HCT116 (cell line): ENCODE data around the gene PDK2.

ENCODE experiments used
- ATF3 ChIP-seq: IDR thresholded peaks from 2 replicates; pipeline ENCODE4 v1.6.1; 2012
- CEBPB ChIP-seq: IDR thresholded peaks from 2 replicates; pipeline ENCODE4 v1.6.1; 2012; ENCODE audit warnings: low read depth
- CTCF ChIP-seq, 3 experiments: fragments of 200-600 bp in 1 of 3; sonication (generic) in 1 of 3; IDR thresholded peaks in 2 of 3; conservative IDR thresholded peaks in 1 of 3; 2 replicates each; pipeline ENCODE4 v1.5.1; 2012 to 2017; ENCODE audit warnings: low read depth in 2 of 3, low read length in 2 of 3, antibody characterized with exemption in 1 of 3, borderline replicate concordance in 1 of 3, control low read depth in 1 of 3, mild to moderate bottlenecking in 1 of 3, mixed read lengths in 1 of 3, mixed run types in 1 of 3, moderate library complexity in 1 of 3; ENCODE audit not compliant: insufficient read depth in 1 of 3
- EZH2 ChIP-seq: fragments of 200-600 bp; sonication (generic); IDR thresholded peaks from 2 replicates; pipeline ENCODE4 v1.6.1; 2017; ENCODE audit warnings: antibody characterized with exemption, mixed run types
- POLR2A ChIP-seq: IDR thresholded peaks from 2 replicates; pipeline ENCODE4 v1.7.0; 2011; ENCODE audit warnings: borderline replicate concordance; ENCODE audit not compliant: insufficient read depth, insufficient read length; ENCODE audit errors: extremely low read depth
- POLR2AphosphoS5 ChIP-seq: IDR thresholded peaks from 2 replicates; pipeline ENCODE4 v1.6.1; 2011; ENCODE audit warnings: mild to moderate bottlenecking, low read depth, low read length, moderate library complexity
- RAD21 ChIP-seq: IDR thresholded peaks from 2 replicates; pipeline ENCODE4 v1.6.1; 2012; ENCODE audit warnings: low read depth, mild to moderate bottlenecking
- TF ChIP-seq, protein P1 (sequence below): IDR thresholded peaks from 2 replicates; pipeline ENCODE4 v1.6.1; 2011; ENCODE audit warnings: mild to moderate bottlenecking, low read length, moderate library complexity; ENCODE audit not compliant: insufficient replicate concordance; ENCODE audit errors: extremely low read depth
- TF ChIP-seq, protein P2 (sequence below): IDR thresholded peaks from 2 replicates; pipeline ENCODE4 v1.6.1; 2012; ENCODE audit warnings: low read depth
- TF ChIP-seq, protein P3 (sequence below): IDR thresholded peaks from 2 replicates; pipeline ENCODE4 v1.6.1; 2012

DNA sequence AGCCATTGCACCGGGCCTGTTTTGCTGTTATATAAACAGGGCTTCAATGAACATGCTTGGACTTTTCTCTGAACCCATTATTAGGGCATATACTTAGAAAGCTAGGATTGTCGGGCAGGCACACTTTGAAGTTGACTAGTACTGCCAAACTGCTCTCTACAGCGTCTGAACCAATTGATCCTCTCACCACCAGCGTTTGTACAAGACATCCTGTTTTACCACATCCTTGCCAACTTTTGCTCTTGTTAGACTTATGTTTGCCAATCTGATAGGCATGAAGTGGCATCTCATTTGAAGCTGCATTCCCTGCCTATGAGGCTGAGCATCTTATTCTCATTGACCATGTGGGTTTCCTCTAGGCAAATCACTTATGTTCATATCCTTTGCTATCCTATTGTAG is 62.7 kb downstream of the PDK2 start:
- TF ChIP-seq CTCF (IDR thresholded peaks at IDR 0.05 in 2 of 3, conservative IDR thresholded peaks at IDR 0.05 in 1 of 3; ENCODE audit: borderline replicate concordance in 1 of 3, insufficient read depth in 1 of 3, low read depth in 2 of 3, low read length in 2 of 3) (no peak), ATF3 (no peak), POLR2A (no peak), CEBPB (no peak), POLR2AphosphoS5 (no peak), RAD21 (no peak), EZH2 (no peak)
- TF ChIP-seq, protein P1, sequence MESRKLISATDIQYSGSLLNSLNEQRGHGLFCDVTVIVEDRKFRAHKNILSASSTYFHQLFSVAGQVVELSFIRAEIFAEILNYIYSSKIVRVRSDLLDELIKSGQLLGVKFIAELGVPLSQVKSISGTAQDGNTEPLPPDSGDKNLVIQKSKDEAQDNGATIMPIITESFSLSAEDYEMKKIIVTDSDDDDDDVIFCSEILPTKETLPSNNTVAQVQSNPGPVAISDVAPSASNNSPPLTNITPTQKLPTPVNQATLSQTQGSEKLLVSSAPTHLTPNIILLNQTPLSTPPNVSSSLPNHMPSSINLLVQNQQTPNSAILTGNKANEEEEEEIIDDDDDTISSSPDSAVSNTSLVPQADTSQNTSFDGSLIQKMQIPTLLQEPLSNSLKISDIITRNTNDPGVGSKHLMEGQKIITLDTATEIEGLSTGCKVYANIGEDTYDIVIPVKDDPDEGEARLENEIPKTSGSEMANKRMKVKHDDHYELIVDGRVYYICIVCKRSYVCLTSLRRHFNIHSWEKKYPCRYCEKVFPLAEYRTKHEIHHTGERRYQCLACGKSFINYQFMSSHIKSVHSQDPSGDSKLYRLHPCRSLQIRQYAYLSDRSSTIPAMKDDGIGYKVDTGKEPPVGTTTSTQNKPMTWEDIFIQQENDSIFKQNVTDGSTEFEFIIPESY = no peak
- TF ChIP-seq, protein P2, sequence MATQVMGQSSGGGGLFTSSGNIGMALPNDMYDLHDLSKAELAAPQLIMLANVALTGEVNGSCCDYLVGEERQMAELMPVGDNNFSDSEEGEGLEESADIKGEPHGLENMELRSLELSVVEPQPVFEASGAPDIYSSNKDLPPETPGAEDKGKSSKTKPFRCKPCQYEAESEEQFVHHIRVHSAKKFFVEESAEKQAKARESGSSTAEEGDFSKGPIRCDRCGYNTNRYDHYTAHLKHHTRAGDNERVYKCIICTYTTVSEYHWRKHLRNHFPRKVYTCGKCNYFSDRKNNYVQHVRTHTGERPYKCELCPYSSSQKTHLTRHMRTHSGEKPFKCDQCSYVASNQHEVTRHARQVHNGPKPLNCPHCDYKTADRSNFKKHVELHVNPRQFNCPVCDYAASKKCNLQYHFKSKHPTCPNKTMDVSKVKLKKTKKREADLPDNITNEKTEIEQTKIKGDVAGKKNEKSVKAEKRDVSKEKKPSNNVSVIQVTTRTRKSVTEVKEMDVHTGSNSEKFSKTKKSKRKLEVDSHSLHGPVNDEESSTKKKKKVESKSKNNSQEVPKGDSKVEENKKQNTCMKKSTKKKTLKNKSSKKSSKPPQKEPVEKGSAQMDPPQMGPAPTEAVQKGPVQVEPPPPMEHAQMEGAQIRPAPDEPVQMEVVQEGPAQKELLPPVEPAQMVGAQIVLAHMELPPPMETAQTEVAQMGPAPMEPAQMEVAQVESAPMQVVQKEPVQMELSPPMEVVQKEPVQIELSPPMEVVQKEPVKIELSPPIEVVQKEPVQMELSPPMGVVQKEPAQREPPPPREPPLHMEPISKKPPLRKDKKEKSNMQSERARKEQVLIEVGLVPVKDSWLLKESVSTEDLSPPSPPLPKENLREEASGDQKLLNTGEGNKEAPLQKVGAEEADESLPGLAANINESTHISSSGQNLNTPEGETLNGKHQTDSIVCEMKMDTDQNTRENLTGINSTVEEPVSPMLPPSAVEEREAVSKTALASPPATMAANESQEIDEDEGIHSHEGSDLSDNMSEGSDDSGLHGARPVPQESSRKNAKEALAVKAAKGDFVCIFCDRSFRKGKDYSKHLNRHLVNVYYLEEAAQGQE = no peak
- TF ChIP-seq, protein P3, sequence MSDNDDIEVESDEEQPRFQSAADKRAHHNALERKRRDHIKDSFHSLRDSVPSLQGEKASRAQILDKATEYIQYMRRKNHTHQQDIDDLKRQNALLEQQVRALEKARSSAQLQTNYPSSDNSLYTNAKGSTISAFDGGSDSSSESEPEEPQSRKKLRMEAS = no peak
